GM12892 (cell line): ENCODE data around the gene ME3.

Experiments used
- DNase-seq: peaks from one replicate; pipeline ENCODE4 v3.0.0; 2011; ENCODE audit not compliant: insufficient read length
- FAIRE-seq: peaks from 2 replicates; lab custom pipeline; 2011; peaks lifted over from hg19 to GRCh38; lab: Jason Lieb, UNC
- POLR2A ChIP-seq: IDR thresholded peaks from 2 replicates; pipeline ENCODE4 v1.6.1; 2011; ENCODE audit warnings: low read depth, low read length, control low read depth
- POLR2AphosphoS5 ChIP-seq: IDR thresholded peaks from 2 replicates; pipeline ENCODE4 v1.6.1; 2011; ENCODE audit warnings: low read depth, low read length, control low read depth
- TAF1 ChIP-seq: IDR thresholded peaks from 2 replicates; pipeline ENCODE4 v1.6.1; 2011; ENCODE audit warnings: low read depth, mild to moderate bottlenecking, control low read depth, low read length, borderline replicate concordance

ME3 gene

GRCh38 chr11:86591631-86592030 is 80.8 kb downstream of the ME3 start:
- DNase-seq (no peak), FAIRE-seq (no peak)
- no peak for TF ChIP-seq TAF1
- no peak for TF ChIP-seq POLR2A
- no peak for TF ChIP-seq POLR2AphosphoS5

- TF ChIP-seq TAF1: no peak
- no peak for TF ChIP-seq POLR2AphosphoS5
- no peak for TF ChIP-seq POLR2A
- FAIRE-seq (peak; percentile 38), DNase-seq (no peak)
Observed at GRCh38 chr11:86589856-86590589, 82.4 kb downstream of the ME3 start.

GRCh38 chr11:86589204-86589603 is 83.2 kb downstream of the ME3 start:
- TF ChIP-seq POLR2A: no peak
- no peak for TF ChIP-seq TAF1
- TF ChIP-seq POLR2AphosphoS5: no peak
- DNase-seq (no peak), FAIRE-seq (no peak)

GRCh38 chr11:86588566-86589090 is 83.8 kb downstream of the ME3 start:
- no peak for FAIRE-seq
- DNase-seq: no peak
- TF ChIP-seq POLR2A: no peak
- TF ChIP-seq TAF1: no peak
- TF ChIP-seq POLR2AphosphoS5: no peak

GRCh38 chr11:86587264-86588193 is 84.9 kb downstream of the ME3 start:
- TF ChIP-seq TAF1 (no peak), POLR2AphosphoS5 (no peak), POLR2A (no peak)
- FAIRE-seq (no peak), DNase-seq (no peak)

GRCh38 chr11:86586307-86586706 is 86.1 kb downstream of the ME3 start:
- FAIRE-seq: no peak
- DNase-seq: no peak
- TF ChIP-seq TAF1 (no peak), POLR2AphosphoS5 (no peak), POLR2A (no peak)

GRCh38 chr11:86582898-86583297 is 89.5 kb downstream of the ME3 start:
- TF ChIP-seq POLR2A (no peak), TAF1 (no peak), POLR2AphosphoS5 (no peak)
- FAIRE-seq: peak; percentile 63

GRCh38 chr11:86580535-86580934 is 91.9 kb downstream of the ME3 start:
- TF ChIP-seq POLR2AphosphoS5 (no peak), TAF1 (no peak)
- DNase-seq: no peak
- FAIRE-seq: no peak

More at GRCh38 chr11:86582898-86583297, 89.5 kb downstream of the ME3 start:
- no peak for DNase-seq

- DNase-seq (no peak), FAIRE-seq (no peak)
- no peak for TF ChIP-seq POLR2A
- TF ChIP-seq TAF1: no peak
- no peak for TF ChIP-seq POLR2AphosphoS5
Observed at GRCh38 chr11:86579406-86579731, 93.0 kb downstream of the ME3 start.

- TF ChIP-seq POLR2A: no peak
- no peak for TF ChIP-seq TAF1
- no peak for TF ChIP-seq POLR2AphosphoS5
Observed at GRCh38 chr11:86578727-86579405, 93.5 kb downstream of the ME3 start.

More at GRCh38 chr11:86578727-86579405, 93.5 kb downstream of the ME3 start:
- DNase-seq: no peak
- FAIRE-seq: peak; percentile 30
